PFSK-1 (cell line): ENCODE results near the gene RFX2.

Experiments used
- FOXP2 ChIP-seq: optimal IDR thresholded peaks from 2 replicates; pipeline ENCODE3; 2011; ENCODE audit warnings: borderline replicate concordance, control low read depth, inconsistent platforms; ENCODE audit not compliant: insufficient read depth; ENCODE audit errors: extremely low read length, extremely low read depth
- POLR2AphosphoS5 ChIP-seq: IDR thresholded peaks from 2 replicates; pipeline ENCODE4 v1.6.1; 2012; ENCODE audit warnings: low read depth, mild to moderate bottlenecking, control low read depth, low read length, moderate library complexity
- SIN3A ChIP-seq: IDR thresholded peaks from 2 replicates; pipeline ENCODE4 v1.6.1; 2012; ENCODE audit warnings: mild to moderate bottlenecking, low read length, moderate library complexity, borderline replicate concordance; ENCODE audit not compliant: insufficient read depth
- TAF1 ChIP-seq: IDR thresholded peaks from 2 replicates; pipeline ENCODE4 v1.6.1; 2012; ENCODE audit warnings: low read length, control low read depth, borderline replicate concordance; ENCODE audit not compliant: insufficient read depth
- TF ChIP-seq, protein P1 (sequence below), 2 experiments: IDR thresholded peaks; 2 replicates each; pipeline versions ENCODE4 v1.6.1 to v1.8.0; 2011 to 2012; ENCODE audit warnings: low read depth in 2 of 2, low read length in 2 of 2, control low read depth in 1 of 2, inconsistent platforms in 1 of 2, mild to moderate bottlenecking in 1 of 2, moderate library complexity in 1 of 2; ENCODE audit not compliant: insufficient read depth in 1 of 2

The RFX2 gene

DNA sequence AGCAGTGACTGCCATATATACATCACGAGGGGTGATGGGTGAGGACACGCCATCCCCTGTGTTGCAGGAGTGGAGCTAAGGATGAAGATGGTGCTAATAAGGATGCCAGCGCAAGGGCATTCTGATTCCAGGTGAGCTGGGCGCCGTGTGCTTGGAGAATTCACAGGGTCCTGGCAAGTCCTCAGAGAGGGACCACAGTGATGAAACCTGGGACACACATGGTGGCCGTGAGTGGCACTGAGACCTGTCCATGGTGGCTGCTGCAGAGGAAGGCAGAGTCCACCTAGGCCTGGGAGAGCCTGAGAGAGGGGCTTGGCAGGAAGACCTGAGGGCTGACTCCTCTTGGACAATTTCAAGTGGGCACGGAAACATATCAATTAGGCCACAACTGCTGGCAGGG is 65.2 kb downstream of the RFX2 start:
- TF ChIP-seq, protein P1, sequence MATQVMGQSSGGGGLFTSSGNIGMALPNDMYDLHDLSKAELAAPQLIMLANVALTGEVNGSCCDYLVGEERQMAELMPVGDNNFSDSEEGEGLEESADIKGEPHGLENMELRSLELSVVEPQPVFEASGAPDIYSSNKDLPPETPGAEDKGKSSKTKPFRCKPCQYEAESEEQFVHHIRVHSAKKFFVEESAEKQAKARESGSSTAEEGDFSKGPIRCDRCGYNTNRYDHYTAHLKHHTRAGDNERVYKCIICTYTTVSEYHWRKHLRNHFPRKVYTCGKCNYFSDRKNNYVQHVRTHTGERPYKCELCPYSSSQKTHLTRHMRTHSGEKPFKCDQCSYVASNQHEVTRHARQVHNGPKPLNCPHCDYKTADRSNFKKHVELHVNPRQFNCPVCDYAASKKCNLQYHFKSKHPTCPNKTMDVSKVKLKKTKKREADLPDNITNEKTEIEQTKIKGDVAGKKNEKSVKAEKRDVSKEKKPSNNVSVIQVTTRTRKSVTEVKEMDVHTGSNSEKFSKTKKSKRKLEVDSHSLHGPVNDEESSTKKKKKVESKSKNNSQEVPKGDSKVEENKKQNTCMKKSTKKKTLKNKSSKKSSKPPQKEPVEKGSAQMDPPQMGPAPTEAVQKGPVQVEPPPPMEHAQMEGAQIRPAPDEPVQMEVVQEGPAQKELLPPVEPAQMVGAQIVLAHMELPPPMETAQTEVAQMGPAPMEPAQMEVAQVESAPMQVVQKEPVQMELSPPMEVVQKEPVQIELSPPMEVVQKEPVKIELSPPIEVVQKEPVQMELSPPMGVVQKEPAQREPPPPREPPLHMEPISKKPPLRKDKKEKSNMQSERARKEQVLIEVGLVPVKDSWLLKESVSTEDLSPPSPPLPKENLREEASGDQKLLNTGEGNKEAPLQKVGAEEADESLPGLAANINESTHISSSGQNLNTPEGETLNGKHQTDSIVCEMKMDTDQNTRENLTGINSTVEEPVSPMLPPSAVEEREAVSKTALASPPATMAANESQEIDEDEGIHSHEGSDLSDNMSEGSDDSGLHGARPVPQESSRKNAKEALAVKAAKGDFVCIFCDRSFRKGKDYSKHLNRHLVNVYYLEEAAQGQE (IDR thresholded peaks at IDR 0.05; ENCODE audit: insufficient read depth in 1 of 2, low read depth in 2 of 2, low read length in 2 of 2) = peak in 1 of 2 experiments; percentile 59; a peak in 2 of 4 replicates
- TF ChIP-seq POLR2AphosphoS5 = no peak

DNA sequence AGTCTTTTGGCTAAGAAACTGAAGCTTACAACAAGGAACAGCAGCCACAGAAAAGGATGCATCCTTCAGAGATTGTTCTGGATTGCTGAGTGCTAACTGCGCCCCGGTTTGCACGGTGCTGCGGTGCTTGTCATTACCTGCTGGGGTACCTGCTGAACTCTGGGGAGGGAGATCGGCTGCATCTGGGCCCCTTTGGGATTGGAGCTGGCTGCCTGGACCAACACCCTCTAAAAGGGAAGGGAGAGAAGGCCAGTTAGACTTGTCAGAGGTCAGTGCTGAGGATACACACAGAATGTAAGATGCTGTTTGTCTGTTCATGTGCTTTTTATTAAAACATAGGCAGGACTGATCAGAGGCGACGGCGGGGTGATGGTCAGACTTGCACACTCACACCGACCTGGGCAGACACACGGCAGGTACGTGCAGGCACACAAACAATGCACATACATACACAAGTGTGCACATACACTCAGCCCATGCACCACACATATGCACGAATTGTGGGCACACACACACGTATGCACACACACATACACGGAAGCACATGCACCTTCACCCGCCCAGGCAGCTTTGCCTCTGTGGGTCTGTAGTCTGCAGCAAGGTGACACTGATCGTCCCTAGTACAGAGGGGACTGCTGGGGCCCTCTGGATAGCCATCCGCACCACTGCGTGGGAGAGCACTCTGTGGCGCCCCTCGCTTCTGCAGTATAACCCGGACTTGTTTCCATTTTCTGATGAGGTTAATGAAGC is 66.1 kb downstream of the RFX2 start:
- TF ChIP-seq FOXP2 (no peak), TAF1 (no peak), SIN3A (no peak), POLR2AphosphoS5 (no peak)
- TF ChIP-seq, protein P1 (IDR thresholded peaks at IDR 0.05; ENCODE audit: insufficient read depth in 1 of 2, low read depth in 2 of 2, low read length in 2 of 2) = no peak

DNA sequence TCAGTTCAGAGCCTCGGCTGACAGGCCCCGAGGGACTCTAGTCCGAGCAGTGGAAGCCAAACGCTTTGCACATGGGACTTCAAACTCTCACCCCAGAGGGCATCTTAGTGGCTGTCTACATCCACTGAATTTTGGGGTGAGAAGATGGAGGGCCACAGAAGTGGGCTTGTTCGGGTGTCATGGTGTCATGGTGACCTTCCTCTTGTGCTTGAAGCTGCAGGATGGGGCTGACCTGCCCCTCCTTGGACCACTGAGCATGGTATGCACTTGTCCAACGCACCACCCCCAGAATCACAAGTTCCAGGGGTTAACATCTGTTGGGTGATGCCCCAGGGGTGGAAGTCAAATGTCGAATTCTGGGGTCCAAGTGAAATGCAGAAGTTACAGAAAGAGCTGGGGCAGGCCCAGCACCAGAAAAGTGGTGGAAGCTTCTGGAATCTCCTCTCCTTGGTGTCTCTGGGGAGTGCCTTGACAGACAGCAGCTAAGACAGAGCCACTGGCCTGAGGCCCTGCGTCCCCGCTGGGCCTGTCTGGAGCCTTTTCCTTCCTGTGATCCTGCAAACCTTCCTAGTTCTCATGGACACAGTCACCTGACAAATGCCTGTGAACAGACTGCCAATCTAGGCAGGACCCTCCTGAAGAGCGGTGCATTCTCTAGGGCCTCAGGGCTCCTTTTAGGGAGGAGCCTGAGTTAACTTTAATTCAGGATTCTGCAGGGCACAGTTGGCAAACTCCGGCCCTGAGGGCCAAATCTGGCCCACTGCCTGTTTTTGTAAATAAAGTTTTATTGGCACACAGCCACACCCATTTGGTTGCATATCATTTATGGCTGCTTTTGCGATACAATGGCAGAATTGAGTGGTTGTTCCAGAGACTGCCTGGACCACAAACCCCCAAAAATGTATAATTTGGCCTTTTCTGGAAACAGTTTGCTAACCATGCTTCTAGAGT is 67.2 kb downstream of the RFX2 start:
- TF ChIP-seq, protein P1 (IDR thresholded peaks at IDR 0.05; ENCODE audit: insufficient read depth in 1 of 2, low read depth in 2 of 2, low read length in 2 of 2) = no peak
- no peak for TF ChIP-seq SIN3A
- TF ChIP-seq POLR2AphosphoS5 = no peak
- no peak for TF ChIP-seq TAF1
- TF ChIP-seq FOXP2 = no peak

DNA sequence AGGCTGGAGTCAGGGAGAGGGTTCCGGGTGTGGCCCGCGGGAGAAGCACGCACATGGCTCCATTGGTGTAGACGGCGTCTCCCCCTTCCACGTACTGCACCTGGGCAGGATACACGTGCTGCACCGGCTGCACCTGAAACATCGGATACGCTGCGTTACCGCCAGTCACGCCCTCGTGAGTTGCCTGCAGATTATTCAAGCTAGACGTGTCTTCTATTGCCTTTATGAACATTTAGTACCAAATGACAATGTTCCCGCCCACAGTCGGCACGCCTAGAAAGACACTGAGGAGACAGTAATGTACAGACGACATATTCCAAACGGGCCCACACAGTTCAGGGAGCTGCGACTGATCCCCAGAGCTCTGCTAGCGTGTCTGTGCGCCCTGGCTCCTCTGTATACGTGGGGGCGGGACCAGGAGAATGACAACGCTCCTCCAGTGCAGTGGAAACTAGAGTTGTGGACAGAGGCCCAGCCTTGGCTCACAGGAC is 68.3 kb downstream of the RFX2 start:
- TF ChIP-seq TAF1 = no peak
- TF ChIP-seq, protein P1 (IDR thresholded peaks at IDR 0.05; ENCODE audit: insufficient read depth in 1 of 2, low read depth in 2 of 2, low read length in 2 of 2) = no peak
- no peak for TF ChIP-seq POLR2AphosphoS5
- no peak for TF ChIP-seq FOXP2
- no peak for TF ChIP-seq SIN3A
